Activated CD4-positive, alpha-beta T cell treated with anti-CD3 and anti-CD28 coated beads, Interleukin-2, Interleukin-4, amounts not matched to agents 100 ng/mL and 50 ng/mL, durations not matched to agents 16 hours and 8 hours (primary cell): ENCODE data around the gene GPR176.
A peak's percentile ranks its signal among the peaks of the same experiment; 100 is the strongest.

Experiments used
- DNase-seq: peaks from one replicate; pipeline ENCODE4 v3.0.0-alpha.2; 2020; ENCODE audit warnings: low spot score

Gene GPR176

GRCh38 chr15:39783244-39783820 is 136.7 kb downstream of the GPR176 start:
- no peak for DNase-seq

- DNase-seq = peak; percentile 97
Measured at GRCh38 chr15:39782441-39783138, 137.5 kb downstream of the GPR176 start, which contains the start of gene FSIP1. Gene FSIP1, minus strand, starts transcription at chr15:39782841. Its CDS starts 6,317 bp downstream, at chr15:39776524.

GRCh38 chr15:39781967-39782302 is 138.1 kb downstream of the GPR176 start:
- no peak for DNase-seq

GRCh38 chr15:39781147-39781966 is 138.7 kb downstream of the GPR176 start:
- no peak for DNase-seq

- no peak for DNase-seq
Measured at GRCh38 chr15:39778021-39778420, 142.0 kb downstream of the GPR176 start.

GRCh38 chr15:39777496-39777895 is 142.6 kb downstream of the GPR176 start:
- no peak for DNase-seq

GRCh38 chr15:39776068-39776467 is 144.0 kb downstream of the GPR176 start:
- DNase-seq = no peak

- peak; percentile 45 for DNase-seq
Measured at GRCh38 chr15:39774688-39775267, 145.3 kb downstream of the GPR176 start.

GRCh38 chr15:39770748-39771689 is 149.0 kb downstream of the GPR176 start:
- no peak for DNase-seq

GRCh38 chr15:39767921-39768320 is 152.1 kb downstream of the GPR176 start:
- DNase-seq = no peak

GRCh38 chr15:39761006-39761405 is 159.1 kb downstream of the GPR176 start:
- DNase-seq = no peak

- peak; percentile 60 for DNase-seq
Measured at GRCh38 chr15:39756806-39757522, 163.1 kb downstream of the GPR176 start.

GRCh38 chr15:39752991-39753390 is 167.1 kb downstream of the GPR176 start:
- DNase-seq = no peak

- DNase-seq = no peak
Measured at GRCh38 chr15:39752246-39752645, 167.8 kb downstream of the GPR176 start.
